Astrocyte (in vitro differentiated cells and primary cell): Measurements from ENCODE around the gene TMEM232. TPM values are rescaled to one million over a fixed set of nuclear protein-coding genes. Genes with fewer than 3 reads are reported as not detected.

Experiments used
- DNase-seq: peaks from one replicate; pipeline ENCODE4 v3.0.0-alpha.2; 2010; ENCODE audit warnings: low read depth
- FAIRE-seq: peaks from 2 replicates; lab custom pipeline; 2011; peaks lifted over from hg19 to GRCh38; lab: Jason Lieb, UNC
- H2AFZ ChIP-seq: 2 replicates; pipeline ENCODE4 v1.6.0; 2012; ENCODE audit warnings: low read depth, low read length, inconsistent platforms
- H3K27ac ChIP-seq: 2 replicates; pipeline ENCODE4 v1.5.1; 2011; ENCODE audit warnings: low read depth, low read length, inconsistent platforms
- H3K27me3 ChIP-seq: 2 replicates; pipeline ENCODE4 v1.6.0; 2011; ENCODE audit warnings: low read length, inconsistent platforms; ENCODE audit not compliant: insufficient read depth
- H3K36me3 ChIP-seq: 2 replicates; pipeline ENCODE4 v1.5.1; 2011; ENCODE audit warnings: low read length, inconsistent platforms; ENCODE audit not compliant: insufficient read depth
- H3K4me1 ChIP-seq: 2 replicates; pipeline ENCODE4 v1.5.1; 2011; ENCODE audit warnings: low read length, inconsistent platforms; ENCODE audit not compliant: insufficient read depth
- H3K4me2 ChIP-seq: 2 replicates; pipeline ENCODE4 v1.6.0; 2012; ENCODE audit warnings: low read length, inconsistent platforms
- H3K4me3 ChIP-seq: 2 replicates; pipeline ENCODE4 v1.5.1; 2011; ENCODE audit warnings: low read depth, mild to moderate bottlenecking, low read length, inconsistent platforms; ENCODE audit not compliant: insufficient read depth
- H3K79me2 ChIP-seq: 2 replicates; pipeline ENCODE4 v1.6.0; 2012; ENCODE audit warnings: mild to moderate bottlenecking, low read length, inconsistent platforms; ENCODE audit not compliant: insufficient read depth
- H3K9ac ChIP-seq: 2 replicates; pipeline ENCODE4 v1.6.0; 2012; ENCODE audit warnings: mild to moderate bottlenecking, low read length, inconsistent platforms
- H3K9me3 ChIP-seq: 2 replicates; pipeline ENCODE4 v1.5.1; 2012; ENCODE audit warnings: low read depth, mild to moderate bottlenecking, low read length, inconsistent platforms; ENCODE audit not compliant: insufficient read depth
- H4K20me1 ChIP-seq: 2 replicates; pipeline ENCODE4 v1.6.0; 2012; ENCODE audit warnings: low read length, inconsistent platforms; ENCODE audit not compliant: insufficient read depth
- H3K27ac Mint-ChIP-seq: one replicate; pipeline ENCODE4 v1.8.0; 2021; ENCODE audit warnings: mild to moderate bottlenecking, mixed read lengths; ENCODE audit not compliant: unreplicated experiment
- H3K27me3 Mint-ChIP-seq: one replicate; pipeline ENCODE4 v1.8.0; 2021; ENCODE audit warnings: low read depth, mixed read lengths; ENCODE audit not compliant: unreplicated experiment
- H3K36me3 Mint-ChIP-seq: one replicate; pipeline ENCODE4 v1.8.0; 2021; ENCODE audit warnings: low read depth, mixed read lengths; ENCODE audit not compliant: unreplicated experiment
- H3K4me1 Mint-ChIP-seq: one replicate; pipeline ENCODE4 v1.8.0; 2021; ENCODE audit warnings: low read depth, mixed read lengths; ENCODE audit not compliant: unreplicated experiment
- H3K4me3 Mint-ChIP-seq: one replicate; pipeline ENCODE4 v1.8.0; 2021; ENCODE audit warnings: mild to moderate bottlenecking, moderate library complexity, mixed read lengths; ENCODE audit not compliant: unreplicated experiment
- H3K9me3 Mint-ChIP-seq: one replicate; pipeline ENCODE4 v1.8.0; 2021; ENCODE audit warnings: mild to moderate bottlenecking, mixed read lengths; ENCODE audit not compliant: unreplicated experiment
- CTCF ChIP-seq: IDR thresholded peaks from 2 replicates; pipeline ENCODE4 v1.5.1; 2011; ENCODE audit warnings: low read depth, mild to moderate bottlenecking, inconsistent platforms, low read length, moderate library complexity; ENCODE audit not compliant: insufficient read depth
- EZH2 ChIP-seq: IDR thresholded peaks from 2 replicates; pipeline ENCODE4 v1.6.1; 2012; ENCODE audit warnings: mild to moderate bottlenecking, low read length, inconsistent platforms; ENCODE audit not compliant: insufficient read depth
- total RNA-seq: library from RNA; stranded (reverse); gene quantifications from 2 replicates; pipeline ENCODE4 v1.2.1, GENCODE V29; 2021

Gene TMEM232
- total RNA-seq, 1 donor from 2014 or later = 1.4 TPM

- TF ChIP-seq CTCF (no peak), EZH2 (no peak)
- peaks cover 15% of the 10 kb centered on the region for H3K4me1 Mint-ChIP-seq
- no peaks in the 10 kb centered on the region for H3K36me3 ChIP-seq
- FAIRE-seq (peak; percentile 93), DNase-seq (peak; percentile 98)
- H3K36me3 Mint-ChIP-seq = no peaks in the 10 kb centered on the region
- peaks cover 2% of the 10 kb centered on the region for H3K9me3 Mint-ChIP-seq
- H3K27me3 ChIP-seq = no peaks in the 10 kb centered on the region
- H3K79me2 ChIP-seq = no peaks in the 10 kb centered on the region
- no peak overlapping the region for H3K4me3 Mint-ChIP-seq
- peak overlapping the region; percentile 26 for H3K27ac Mint-ChIP-seq
- no peaks in the 10 kb centered on the region for H3K27me3 Mint-ChIP-seq
- H3K4me3 ChIP-seq = no peak overlapping the region
- no peaks in the 10 kb centered on the region for H4K20me1 ChIP-seq
- peak overlapping the region; percentile 75 for H3K4me2 ChIP-seq
- no peaks in the 10 kb centered on the region for H3K9me3 ChIP-seq
- no peak overlapping the region for H2AFZ ChIP-seq
- peak overlapping the region; percentile 49 for H3K9ac ChIP-seq
- H3K27ac ChIP-seq = peak overlapping the region; percentile 74
- H3K4me1 ChIP-seq = peaks cover 18% of the 10 kb centered on the region
Measured at GRCh38 chr5:110478895-110479294, 247.6 kb downstream of the TMEM232 start.

GRCh38 chr5:110477911-110478310 lies 248.6 kb downstream of the TMEM232 start:
- Histone ChIP-seq H3K27me3 (no peaks in the 10 kb centered on the region), H3K4me1 (peaks cover 18% of the 10 kb centered on the region), H3K79me2 (no peaks in the 10 kb centered on the region), H3K4me2 (peak overlapping the region; percentile 75), H3K9me3 (no peaks in the 10 kb centered on the region), H2AFZ (no peak overlapping the region), H3K4me3 (no peak overlapping the region), H3K9ac (no peak overlapping the region), H4K20me1 (no peaks in the 10 kb centered on the region), H3K27ac (peak overlapping the region; percentile 74), H3K36me3 (no peaks in the 10 kb centered on the region)
- DNase-seq = peak; percentile 81
- Mint-ChIP-seq H3K4me1 (peaks cover 15% of the 10 kb centered on the region), H3K4me3 (no peak overlapping the region), H3K36me3 (no peaks in the 10 kb centered on the region), H3K27me3 (no peaks in the 10 kb centered on the region), H3K27ac (peak overlapping the region; percentile 26), H3K9me3 (peaks cover 2% of the 10 kb centered on the region)
- FAIRE-seq = no peak
- TF ChIP-seq EZH2 (no peak), CTCF (no peak)

- Histone ChIP-seq H3K27ac (no peak overlapping the region), H3K79me2 (no peaks in the 10 kb centered on the region), H3K9ac (no peak overlapping the region), H3K4me1 (peaks cover 18% of the 10 kb centered on the region), H2AFZ (no peak overlapping the region), H3K27me3 (no peaks in the 10 kb centered on the region), H3K36me3 (no peaks in the 10 kb centered on the region), H3K4me2 (no peak overlapping the region), H4K20me1 (no peaks in the 10 kb centered on the region), H3K9me3 (no peaks in the 10 kb centered on the region), H3K4me3 (no peak overlapping the region)
- Mint-ChIP-seq H3K36me3 (no peaks in the 10 kb centered on the region), H3K4me3 (no peak overlapping the region), H3K27me3 (no peaks in the 10 kb centered on the region), H3K9me3 (no peaks in the 10 kb centered on the region), H3K27ac (no peak overlapping the region), H3K4me1 (peaks cover 13% of the 10 kb centered on the region)
- no peak for DNase-seq
- TF ChIP-seq EZH2 (no peak), CTCF (no peak)
- FAIRE-seq = no peak
Measured at GRCh38 chr5:110476164-110476563, 250.3 kb downstream of the TMEM232 start.
